Breast epithelium (tissue), 4 donors: Measurements from ENCODE around the gene PLSCR3. TPM values are rescaled to one million over a fixed set of nuclear protein-coding genes. Genes with fewer than 3 reads are reported as not detected.

Experiments used
- DNase-seq, 2 donors: peaks; one replicate each; pipeline ENCODE4 v3.0.0-alpha.2; 2019; ENCODE audit warnings: low spot score in 2 of 2
- H3K27ac ChIP-seq, 2 donors: fragments of 200-600 bp; sonication (generic) in 1 of 2; one replicate each; pipeline ENCODE4 v1.5.1; 2016 to 2019; ENCODE audit warnings: mild to moderate bottlenecking in 1 of 2
- H3K27me3 ChIP-seq, 2 donors: fragments of 200-600 bp; sonication (generic) in 1 of 2; one replicate each; pipeline versions ENCODE4 v1.5.1 to v1.6.0; 2017 to 2019; ENCODE audit warnings: control low read depth in 1 of 2, mild to moderate bottlenecking in 1 of 2
- H3K36me3 ChIP-seq: fragments of 200-600 bp; one replicate; pipeline ENCODE4 v1.5.1; 2019
- H3K4me1 ChIP-seq, 2 donors: fragments of 200-600 bp; sonication (generic); one replicate each; pipeline ENCODE4 v1.5.1; 2016 to 2019; ENCODE audit warnings: control low read depth in 1 of 2
- H3K4me3 ChIP-seq, 3 donors: fragments of 200-600 bp; sonication (generic); 1 replicate in 2 of 3; 2 replicates in 1 of 3; pipeline ENCODE4 v1.5.1; 2016 to 2019; ENCODE audit warnings: mild to moderate bottlenecking in 3 of 3, moderate library complexity in 2 of 3
- H3K9me3 ChIP-seq, 2 donors: fragments of 200-600 bp; sonication (generic) in 1 of 2; one replicate each; pipeline ENCODE4 v1.5.1; 2016 to 2019; ENCODE audit warnings: control low read depth in 1 of 2
- POLR2A ChIP-seq: fragments of 450-650 bp; IDR thresholded peaks from one replicate; pipeline ENCODE4 v1.6.1; 2016; ENCODE audit warnings: antibody characterized with exemption, mild to moderate bottlenecking, moderate library complexity
- POLR2AphosphoS5 ChIP-seq, 3 donors: sonication (generic); formaldehyde crosslinking; IDR thresholded peaks; one replicate each; pipeline ENCODE4 v1.6.1; 2017; ENCODE audit warnings: antibody characterized with exemption in 3 of 3
- intact Hi-C: fragments of 100-400 bp; cut with DNase I; formaldehyde crosslinking; loops from one replicate; pipeline ENCODE4 v1.15.1; 2023; ENCODE audit warnings: low total_unique reads
- total RNA-seq, 3 donors: library from RNA; depleted of rRNA; stranded (reverse); fragments of >200 nt; gene quantifications; one replicate each; pipeline ENCODE4 v1.1.0, GENCODE V29; 2016
- TF ChIP-seq, protein P1 (sequence below), 3 donors: fragments of 450-650 bp; IDR thresholded peaks; one replicate each; pipeline ENCODE4 v1.5.1; 2016 to 2017; ENCODE audit warnings: antibody characterized with exemption in 3 of 3, mild to moderate bottlenecking in 3 of 3, moderate library complexity in 3 of 3

PLSCR3 gene
- total RNA-seq, 3 donors from 2014 or later, result 16.0 to 24.3 (median 19.0) TPM

GRCh38 chr17:7426896-7427489 is 32.7 kb upstream of the PLSCR3 start:
- no peak for DNase-seq
- Histone ChIP-seq H3K36me3 (no peaks in the 10 kb centered on the region), H3K27me3 (no peaks in the 10 kb centered on the region), H3K27ac (no peak overlapping the region), H3K4me3 (no peak overlapping the region), H3K9me3 (no peaks in the 10 kb centered on the region), H3K4me1 (no peaks in the 10 kb centered on the region)
- intact Hi-C loops, result loop anchor here (1.0 kb wide), 1 partner anchor 41 kb away; no protein-coding TSS in a partner anchor
- TF ChIP-seq POLR2A (no peak), POLR2AphosphoS5 (IDR thresholded peaks at IDR 0.05) (no peak)
- TF ChIP-seq, protein P1, sequence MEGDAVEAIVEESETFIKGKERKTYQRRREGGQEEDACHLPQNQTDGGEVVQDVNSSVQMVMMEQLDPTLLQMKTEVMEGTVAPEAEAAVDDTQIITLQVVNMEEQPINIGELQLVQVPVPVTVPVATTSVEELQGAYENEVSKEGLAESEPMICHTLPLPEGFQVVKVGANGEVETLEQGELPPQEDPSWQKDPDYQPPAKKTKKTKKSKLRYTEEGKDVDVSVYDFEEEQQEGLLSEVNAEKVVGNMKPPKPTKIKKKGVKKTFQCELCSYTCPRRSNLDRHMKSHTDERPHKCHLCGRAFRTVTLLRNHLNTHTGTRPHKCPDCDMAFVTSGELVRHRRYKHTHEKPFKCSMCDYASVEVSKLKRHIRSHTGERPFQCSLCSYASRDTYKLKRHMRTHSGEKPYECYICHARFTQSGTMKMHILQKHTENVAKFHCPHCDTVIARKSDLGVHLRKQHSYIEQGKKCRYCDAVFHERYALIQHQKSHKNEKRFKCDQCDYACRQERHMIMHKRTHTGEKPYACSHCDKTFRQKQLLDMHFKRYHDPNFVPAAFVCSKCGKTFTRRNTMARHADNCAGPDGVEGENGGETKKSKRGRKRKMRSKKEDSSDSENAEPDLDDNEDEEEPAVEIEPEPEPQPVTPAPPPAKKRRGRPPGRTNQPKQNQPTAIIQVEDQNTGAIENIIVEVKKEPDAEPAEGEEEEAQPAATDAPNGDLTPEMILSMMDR (IDR thresholded peaks at IDR 0.05), result no peak

DNA sequence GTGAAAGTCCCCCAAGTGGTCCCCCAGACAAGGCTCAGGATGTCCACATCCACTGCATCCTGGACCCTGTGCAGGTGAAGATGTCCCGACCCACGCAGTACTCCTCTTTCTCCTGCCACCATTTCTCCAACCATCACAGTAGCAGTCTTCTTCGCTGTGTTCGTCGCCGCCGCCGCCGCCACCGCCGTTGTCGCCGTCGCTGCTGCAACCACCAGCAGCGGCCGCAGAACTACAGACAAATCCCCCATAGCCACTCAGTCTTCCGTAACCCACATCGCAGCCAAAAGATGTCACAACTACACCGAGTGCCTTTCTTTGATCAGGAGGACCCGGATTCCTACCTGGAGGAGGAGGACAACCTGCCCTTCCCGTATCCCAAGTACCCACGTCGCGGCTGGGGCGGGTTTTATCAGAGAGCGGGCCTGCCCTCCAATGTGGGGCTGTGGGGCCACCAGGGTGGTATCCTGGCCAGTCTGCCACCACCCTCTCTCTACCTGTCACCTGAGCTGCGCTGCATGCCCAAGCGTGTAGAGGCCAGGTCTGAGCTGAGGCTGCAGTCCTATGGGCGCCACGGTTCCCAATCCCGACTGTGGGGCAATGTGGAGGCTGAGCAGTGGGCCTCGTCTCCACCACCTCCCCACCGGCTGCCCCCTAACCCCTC is 32.0 kb upstream of the PLSCR3 start:
- intact Hi-C loops, result no loop called here
- Histone ChIP-seq H3K9me3 (no peaks in the 10 kb centered on the region), H3K27me3 (no peaks in the 10 kb centered on the region), H3K36me3 (no peaks in the 10 kb centered on the region), H3K4me1 (no peaks in the 10 kb centered on the region), H3K27ac (no peak overlapping the region), H3K4me3 (no peak overlapping the region)
- DNase-seq, result no peak
- TF ChIP-seq POLR2A, result no peak
- TF ChIP-seq POLR2AphosphoS5 (IDR thresholded peaks at IDR 0.05), result no peak
- TF ChIP-seq, protein P1 (IDR thresholded peaks at IDR 0.05), result no peak

DNA sequence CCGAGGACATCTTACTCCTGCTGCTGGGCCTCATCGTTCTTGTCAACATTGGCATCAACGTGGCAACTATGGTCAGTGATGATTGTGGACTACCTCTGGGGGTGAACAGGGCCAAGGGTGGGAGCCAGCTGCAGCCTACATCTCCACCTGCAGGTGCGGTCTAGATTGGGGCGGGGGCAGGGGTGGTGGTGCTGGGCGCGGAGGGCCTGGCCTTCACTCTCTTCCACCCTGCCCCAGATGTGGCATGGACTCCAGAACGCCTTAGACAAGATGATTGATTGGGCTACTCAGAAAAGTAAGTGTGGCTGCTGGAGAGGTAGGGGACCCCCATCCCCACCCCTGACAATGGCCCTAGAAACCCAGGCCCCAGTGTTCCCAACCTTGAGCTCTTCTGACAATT is 31.4 kb upstream of the PLSCR3 start:
- Histone ChIP-seq H3K36me3 (no peaks in the 10 kb centered on the region), H3K9me3 (no peaks in the 10 kb centered on the region), H3K4me1 (no peaks in the 10 kb centered on the region), H3K4me3 (no peak overlapping the region), H3K27ac (no peak overlapping the region), H3K27me3 (no peaks in the 10 kb centered on the region)
- TF ChIP-seq, protein P1 (IDR thresholded peaks at IDR 0.05), result no peak
- TF ChIP-seq POLR2AphosphoS5 (IDR thresholded peaks at IDR 0.05) (no peak), POLR2A (no peak)
- intact Hi-C loops, result no loop called here
- no peak for DNase-seq

- TF ChIP-seq POLR2A (no peak), POLR2AphosphoS5 (IDR thresholded peaks at IDR 0.05) (no peak)
- TF ChIP-seq, protein P1 (IDR thresholded peaks at IDR 0.05), result no peak
- Histone ChIP-seq H3K36me3 (no peaks in the 10 kb centered on the region), H3K4me3 (no peak within 1 kb of the TSS), H3K9me3 (no peaks in the 10 kb centered on the region), H3K4me1 (no peaks in the 10 kb centered on the region), H3K27ac (no peak within 1 kb of the TSS), H3K27me3 (no peaks in the 10 kb centered on the region)
- intact Hi-C loops, result no loop called here
- DNase-seq, result no peak
These were observed 31.0 kb upstream of the PLSCR3 start, which contains the start of gene SPEM2 for GRCh38 chr17:7425316-7425715. TSS of gene SPEM2 (plus strand) at chr17:7425616. CDS start at chr17:7425689, 73 bp downstream.

- intact Hi-C loops, result no loop called here
- H3K4me3 ChIP-seq, result no peak overlapping the region
- no peaks in the 10 kb centered on the region for H3K36me3 ChIP-seq
- DNase-seq, result no peak
- no peak overlapping the region for H3K27ac ChIP-seq
- no peaks in the 10 kb centered on the region for H3K27me3 ChIP-seq
- no peaks in the 10 kb centered on the region for H3K9me3 ChIP-seq
- TF ChIP-seq POLR2AphosphoS5 (IDR thresholded peaks at IDR 0.05), result no peak
- no peak for TF ChIP-seq POLR2A
- TF ChIP-seq, protein P1 (IDR thresholded peaks at IDR 0.05), result no peak
- H3K4me1 ChIP-seq, result no peaks in the 10 kb centered on the region
These were observed 29.4 kb upstream of the PLSCR3 start for GRCh38 chr17:7423679-7424078.
